AG04450 (cell line): ENCODE results near the gene GET4. TPM values are rescaled to one million over a fixed set of nuclear protein-coding genes. Genes with fewer than 3 reads are reported as not detected.

Experiments
- CTCF ChIA-PET: fragments of 300-600, 350-600 bp; formaldehyde crosslinking; extraction: SDS; loops from one replicate; lab custom pipeline; 2022; ENCODE audit warnings: antibody characterized with exemption, inconsistent platforms; lab: Charles Lee
- POLR2A ChIA-PET: fragments of 350-600 bp; formaldehyde crosslinking; extraction: SDS; loops from one replicate; lab custom pipeline; 2021; ENCODE audit warnings: antibody characterized with exemption, inconsistent platforms; lab: Yijun Ruan, JAX
- DNase-seq: peaks from one replicate; pipeline ENCODE4 v3.0.0-alpha.2; 2011; ENCODE audit warnings: low read depth, low spot score
- H3K27ac ChIP-seq: one replicate; pipeline ENCODE4 v1.5.1; 2012; ENCODE audit warnings: low read depth, low read length, control low read depth
- H3K27me3 ChIP-seq: one replicate; pipeline ENCODE4 v1.6.0; 2012; ENCODE audit warnings: low read length; ENCODE audit not compliant: control insufficient read depth, insufficient read depth
- H3K4me3 ChIP-seq: 2 replicates; pipeline ENCODE4 v1.5.1; 2011; ENCODE audit warnings: mild to moderate bottlenecking, low read depth, low read length, control low read depth
- H3K9me3 ChIP-seq: 2 replicates; pipeline ENCODE4 v1.5.1; 2012; ENCODE audit warnings: low read length; ENCODE audit not compliant: control insufficient read depth, insufficient read depth
- polyA plus RNA-seq: library from polyadenylated mRNA; depleted of rRNA; stranded (reverse); fragments of >200 nt; gene quantifications from 2 replicates; pipeline ENCODE4 v1.2.3, GENCODE V29; 2011
- TF ChIP-seq, protein P1 (sequence below): IDR thresholded peaks from 2 replicates; pipeline ENCODE4 v1.5.1; 2011; ENCODE audit warnings: low read depth, low read length, control low read depth, inconsistent platforms

The GET4 gene
- polyA plus RNA-seq, 1 experiment, result 13.9 TPM

GRCh38 chr7:898460-898854, 22.1 kb downstream of the GET4 start:
- no peak overlapping the region for H3K4me3 ChIP-seq
- H3K27me3 ChIP-seq, result no peaks in the 10 kb centered on the region
- ChIA-PET POLR2A (no interaction called here), CTCF (no interaction called here)
- H3K9me3 ChIP-seq, result peaks cover 13% of the 10 kb centered on the region; the same call in 1 of the 2 replicates
- no peak overlapping the region for H3K27ac ChIP-seq
- TF ChIP-seq, protein P1, sequence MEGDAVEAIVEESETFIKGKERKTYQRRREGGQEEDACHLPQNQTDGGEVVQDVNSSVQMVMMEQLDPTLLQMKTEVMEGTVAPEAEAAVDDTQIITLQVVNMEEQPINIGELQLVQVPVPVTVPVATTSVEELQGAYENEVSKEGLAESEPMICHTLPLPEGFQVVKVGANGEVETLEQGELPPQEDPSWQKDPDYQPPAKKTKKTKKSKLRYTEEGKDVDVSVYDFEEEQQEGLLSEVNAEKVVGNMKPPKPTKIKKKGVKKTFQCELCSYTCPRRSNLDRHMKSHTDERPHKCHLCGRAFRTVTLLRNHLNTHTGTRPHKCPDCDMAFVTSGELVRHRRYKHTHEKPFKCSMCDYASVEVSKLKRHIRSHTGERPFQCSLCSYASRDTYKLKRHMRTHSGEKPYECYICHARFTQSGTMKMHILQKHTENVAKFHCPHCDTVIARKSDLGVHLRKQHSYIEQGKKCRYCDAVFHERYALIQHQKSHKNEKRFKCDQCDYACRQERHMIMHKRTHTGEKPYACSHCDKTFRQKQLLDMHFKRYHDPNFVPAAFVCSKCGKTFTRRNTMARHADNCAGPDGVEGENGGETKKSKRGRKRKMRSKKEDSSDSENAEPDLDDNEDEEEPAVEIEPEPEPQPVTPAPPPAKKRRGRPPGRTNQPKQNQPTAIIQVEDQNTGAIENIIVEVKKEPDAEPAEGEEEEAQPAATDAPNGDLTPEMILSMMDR, result no peak
- DNase-seq, result no peak

DNA sequence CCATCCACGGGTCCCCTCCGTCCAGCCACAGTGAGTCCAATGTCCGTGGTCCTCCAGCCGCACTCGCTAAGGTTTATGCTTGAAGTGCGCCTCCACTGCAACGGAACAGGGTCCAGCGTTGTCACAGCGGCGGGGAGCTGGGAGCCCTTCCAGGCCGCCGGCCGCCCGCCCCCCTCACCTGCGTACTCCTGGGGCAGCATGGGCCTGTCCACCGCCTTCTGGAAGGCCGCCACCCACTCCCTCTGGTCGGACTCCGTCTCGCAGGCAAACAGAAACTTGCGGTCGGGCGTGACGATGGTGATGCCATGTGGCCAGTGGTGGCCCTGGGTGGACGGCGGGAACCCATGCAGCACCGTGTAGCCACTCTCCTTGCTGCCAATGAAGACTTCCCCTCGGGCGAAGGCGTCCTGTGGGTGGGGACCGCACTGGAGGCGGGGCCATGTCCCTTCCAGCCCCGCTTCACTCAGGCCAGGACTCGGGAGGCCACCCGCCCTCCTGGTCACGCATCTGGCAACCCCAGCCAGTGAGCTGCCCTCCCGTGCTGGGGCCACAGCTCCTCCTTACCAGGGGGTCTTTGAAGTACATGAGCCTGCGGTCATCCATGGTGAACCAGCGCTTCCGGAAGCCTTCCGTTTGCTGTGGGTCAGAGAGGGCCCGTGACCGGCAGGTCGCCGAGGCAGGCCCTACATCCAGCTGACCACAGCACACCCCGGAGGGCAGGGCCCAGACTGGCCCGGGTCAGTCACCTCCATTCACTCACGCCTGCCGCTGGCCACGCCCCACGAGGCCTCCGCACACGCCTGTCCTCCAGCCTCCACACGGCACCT, 22.7 kb downstream of the GET4 start:
- DNase-seq, result no peak
- peaks cover 13% of the 10 kb centered on the region; the same call in 1 of the 2 replicates for H3K9me3 ChIP-seq
- TF ChIP-seq, protein P1, result no peak
- no peaks in the 10 kb centered on the region for H3K27me3 ChIP-seq
- no peak overlapping the region for H3K4me3 ChIP-seq
- POLR2A ChIA-PET, result no interaction called here
- CTCF ChIA-PET, result no interaction called here
- no peak overlapping the region for H3K27ac ChIP-seq

DNA sequence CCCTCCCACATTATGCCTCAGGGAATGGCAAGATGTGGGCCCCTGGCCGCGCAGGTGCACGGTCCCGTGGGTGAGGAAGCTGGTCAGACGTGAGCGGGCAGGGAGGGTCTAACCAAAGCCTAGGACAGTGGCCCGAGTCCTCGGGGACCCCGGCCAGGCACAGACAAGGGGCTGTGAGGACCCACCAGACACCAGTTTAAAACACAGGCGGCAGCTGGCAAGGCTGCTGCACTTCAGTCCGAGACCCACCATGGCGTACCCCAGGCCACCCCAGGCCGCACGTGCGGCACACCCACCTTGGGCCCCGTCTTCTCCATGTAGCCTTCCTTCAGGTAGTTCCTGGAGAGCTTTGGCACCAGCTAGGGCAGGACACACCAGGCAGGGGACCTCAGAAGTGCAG, 23.5 kb downstream of the GET4 start:
- no peak for DNase-seq
- Histone ChIP-seq H3K4me3 (no peak overlapping the region), H3K27me3 (no peaks in the 10 kb centered on the region), H3K9me3 (peaks cover 11% of the 10 kb centered on the region; the same call in 1 of the 2 replicates), H3K27ac (no peak overlapping the region)
- CTCF ChIA-PET, result no interaction called here
- POLR2A ChIA-PET, result no interaction called here
- TF ChIP-seq, protein P1, result no peak

DNA sequence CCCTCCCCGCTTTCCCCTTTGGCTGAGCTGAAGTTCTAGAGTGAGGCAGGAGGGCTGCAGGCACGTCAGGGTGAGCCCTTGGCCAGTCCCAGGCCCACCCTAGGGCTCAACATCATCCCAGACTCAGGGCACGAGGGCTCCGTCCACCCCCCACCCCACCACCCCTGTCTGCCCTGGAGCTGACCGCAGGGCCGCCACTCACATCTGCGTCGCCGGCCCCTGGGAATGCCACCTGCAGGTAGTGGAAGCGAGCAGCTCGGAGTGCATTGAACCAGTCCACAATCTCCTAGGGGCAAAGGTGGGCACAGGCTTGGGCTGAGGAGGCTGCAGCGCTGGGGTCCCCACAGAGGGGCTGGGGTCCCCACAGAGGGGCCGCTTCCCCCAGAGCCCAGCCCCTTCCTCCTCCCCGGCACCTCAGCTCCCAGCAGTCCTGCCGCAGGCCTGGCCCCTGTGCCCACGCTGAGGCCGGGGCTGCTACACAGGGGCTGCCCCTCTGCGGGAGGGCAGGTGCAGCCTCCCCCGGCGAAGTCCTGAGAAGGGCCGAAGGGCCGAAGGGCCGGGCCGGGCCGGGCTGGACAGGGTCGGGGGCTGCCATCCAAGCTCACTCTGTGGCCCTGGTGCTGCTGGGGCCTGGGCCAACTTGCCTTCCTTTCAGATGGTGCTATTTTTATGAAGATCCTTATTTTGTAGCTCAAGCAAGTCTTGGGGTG, 24.1 kb downstream of the GET4 start:
- POLR2A ChIA-PET, result no interaction called here
- TF ChIP-seq, protein P1, result no peak
- no peak for DNase-seq
- Histone ChIP-seq H3K4me3 (no peak overlapping the region), H3K27me3 (no peaks in the 10 kb centered on the region), H3K27ac (no peak overlapping the region), H3K9me3 (peaks cover 10% of the 10 kb centered on the region; the same call in 1 of the 2 replicates)
- CTCF ChIA-PET, result no interaction called here

DNA sequence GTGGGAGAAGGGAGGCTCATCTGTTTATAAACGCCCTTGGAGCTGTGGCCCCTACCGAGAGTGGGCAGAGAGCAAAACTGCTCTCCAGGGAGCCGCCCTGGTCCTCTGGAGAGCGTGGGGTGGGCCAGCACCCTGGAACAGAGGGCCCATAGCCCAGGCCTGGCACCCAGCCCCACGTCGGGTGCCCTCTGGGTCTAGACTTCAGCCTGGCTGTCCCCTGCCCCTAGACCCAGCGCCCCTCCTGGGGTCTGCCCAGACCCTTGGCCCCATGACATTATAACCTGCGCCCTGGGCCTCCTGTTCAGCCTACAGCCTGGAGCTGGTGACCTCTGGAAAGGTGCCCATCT, 24.7 kb downstream of the GET4 start:
- CTCF ChIA-PET, result no interaction called here
- H3K9me3 ChIP-seq, result peaks cover 5% of the 10 kb centered on the region; the same call in 1 of the 2 replicates
- H3K27me3 ChIP-seq, result no peaks in the 10 kb centered on the region

More for the DNA sequence above, 24.7 kb downstream of the GET4 start:
- Histone ChIP-seq H3K27ac (no peak overlapping the region), H3K4me3 (no peak overlapping the region)
- no peak for DNase-seq
- POLR2A ChIA-PET, result interaction anchor here (0.6 to 1.3 kb wide), 2 partner anchors 75 to 248 kb away, joined by 3 to 6 read pairs; no protein-coding TSS in a partner anchor
- TF ChIP-seq, protein P1, result no peak
